Measurements from ENCODE around the gene PNRC2. TPM values are rescaled to one million over a fixed set of nuclear protein-coding genes. Genes with fewer than 3 reads are reported as not detected.
A peak's percentile ranks its signal among the peaks of the same experiment; 100 is the strongest.
"Not testable (repeated sequence)": the region's sequence is repeated elsewhere in the genome, so short reads cannot be mapped to it uniquely, and the experiment has no call there.

PNRC2 gene
- total RNA-seq, 4 donors from 2014 or later = 26.5 to 54.2 (median 39.4) TPM

- Histone ChIP-seq H3K27ac (peak overlapping the region in 3 of 4 donors; percentile 35 to 44 (median 43)), H3K27me3 (no peaks in the 10 kb centered on the region), H3K9me3 (no peaks in the 10 kb centered on the region), H3K36me3 (no peaks in the 10 kb centered on the region), H3K4me1 (peaks cover 27 to 28% of the 10 kb centered on the region in 2 donors), H3K4me3 (no peak overlapping the region)
- no peak for ATAC-seq
- TF ChIP-seq POLR2A (IDR thresholded peaks at IDR 0.05) = no peak
- TF ChIP-seq, protein P1, sequence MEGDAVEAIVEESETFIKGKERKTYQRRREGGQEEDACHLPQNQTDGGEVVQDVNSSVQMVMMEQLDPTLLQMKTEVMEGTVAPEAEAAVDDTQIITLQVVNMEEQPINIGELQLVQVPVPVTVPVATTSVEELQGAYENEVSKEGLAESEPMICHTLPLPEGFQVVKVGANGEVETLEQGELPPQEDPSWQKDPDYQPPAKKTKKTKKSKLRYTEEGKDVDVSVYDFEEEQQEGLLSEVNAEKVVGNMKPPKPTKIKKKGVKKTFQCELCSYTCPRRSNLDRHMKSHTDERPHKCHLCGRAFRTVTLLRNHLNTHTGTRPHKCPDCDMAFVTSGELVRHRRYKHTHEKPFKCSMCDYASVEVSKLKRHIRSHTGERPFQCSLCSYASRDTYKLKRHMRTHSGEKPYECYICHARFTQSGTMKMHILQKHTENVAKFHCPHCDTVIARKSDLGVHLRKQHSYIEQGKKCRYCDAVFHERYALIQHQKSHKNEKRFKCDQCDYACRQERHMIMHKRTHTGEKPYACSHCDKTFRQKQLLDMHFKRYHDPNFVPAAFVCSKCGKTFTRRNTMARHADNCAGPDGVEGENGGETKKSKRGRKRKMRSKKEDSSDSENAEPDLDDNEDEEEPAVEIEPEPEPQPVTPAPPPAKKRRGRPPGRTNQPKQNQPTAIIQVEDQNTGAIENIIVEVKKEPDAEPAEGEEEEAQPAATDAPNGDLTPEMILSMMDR (IDR thresholded peaks at IDR 0.05 in 4 of 5, conservative IDR thresholded peaks at IDR 0.05 in 1 of 5) = no peak
- intact Hi-C loops (cut with DNase I; ENCODE audit: low total_unique reads) = no loop called here
- in situ Hi-C loops (cut with MboI; ENCODE audit: low sequenced_read_pairs in 4 of 4) = no loop called here
- DNase-seq = no peak
Measured at GRCh38 chr1:24002695-24003094, 43.1 kb downstream of the PNRC2 start.

DNA sequence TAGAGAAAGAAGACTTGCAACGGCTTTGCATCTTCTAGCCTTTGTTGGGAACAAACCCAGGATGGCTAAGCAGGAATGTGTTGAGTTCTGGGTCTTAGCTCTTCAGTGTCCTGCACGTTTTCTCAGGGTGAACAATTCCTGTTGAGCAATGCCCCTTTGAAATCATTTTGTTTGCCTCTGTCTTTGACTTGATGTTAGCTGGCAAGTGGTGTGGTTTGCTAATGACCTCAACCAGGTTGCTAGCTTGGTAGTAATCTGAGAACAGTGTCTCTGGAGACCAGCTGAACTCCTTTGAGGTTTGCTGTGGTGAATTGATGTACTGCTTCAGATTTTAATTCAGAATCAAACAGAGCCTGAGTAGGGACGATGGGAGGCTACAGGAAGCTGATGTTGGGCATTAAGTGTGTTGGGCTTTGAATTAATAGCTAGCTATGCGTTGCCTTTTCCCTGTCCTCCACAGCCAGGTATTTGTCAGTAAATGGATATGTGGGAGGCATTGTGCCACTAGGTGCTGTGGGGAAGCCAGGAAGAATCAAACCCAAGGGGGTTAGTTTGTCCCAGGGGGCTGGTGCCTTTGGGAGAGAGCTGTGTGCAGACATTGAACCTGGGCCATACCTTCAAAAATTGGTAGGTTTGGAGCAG lies 43.8 kb downstream of the PNRC2 start:
- Histone ChIP-seq H3K27me3 (no peaks in the 10 kb centered on the region), H3K36me3 (no peaks in the 10 kb centered on the region), H3K9me3 (no peaks in the 10 kb centered on the region), H3K4me3 (no peak overlapping the region), H3K4me1 (peaks cover 21 to 27% of the 10 kb centered on the region in 2 donors), H3K27ac (peak overlapping the region; percentile 35 to 55 (median 44))
- no peak for TF ChIP-seq POLR2A (IDR thresholded peaks at IDR 0.05)
- intact Hi-C loops (cut with DNase I; ENCODE audit: low total_unique reads) (no loop called here), in situ Hi-C loops (cut with MboI; ENCODE audit: low sequenced_read_pairs in 4 of 4) (no loop called here)
- ATAC-seq = peak; percentile 83 to 89
- DNase-seq = no peak

DNA sequence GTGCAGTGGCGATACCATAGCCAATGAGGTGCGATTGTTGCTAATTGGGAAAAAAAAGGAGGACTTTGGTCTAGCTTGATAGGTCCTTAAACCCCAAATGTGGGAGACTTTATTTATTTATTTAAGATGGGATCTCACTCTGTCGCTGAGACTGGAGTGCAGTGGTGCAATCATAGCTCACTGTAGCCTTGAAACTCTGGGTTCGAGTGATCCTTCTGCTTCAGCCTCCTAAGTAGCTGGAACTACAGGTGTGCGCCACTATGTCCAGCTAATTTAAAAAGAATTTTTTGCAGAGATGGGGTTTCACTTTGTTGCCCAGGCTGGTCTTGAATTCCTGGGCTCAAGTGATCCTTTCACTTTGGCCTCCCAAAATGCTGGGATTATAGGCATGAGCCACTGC lies 44.5 kb downstream of the PNRC2 start:
- no peak for TF ChIP-seq POLR2A (IDR thresholded peaks at IDR 0.05)
- TF ChIP-seq, protein P1 (IDR thresholded peaks at IDR 0.05 in 4 of 5, conservative IDR thresholded peaks at IDR 0.05 in 1 of 5) = no peak
- peak overlapping the region in 3 of 4 donors; percentile 43 to 55 (median 44) for H3K27ac ChIP-seq
- intact Hi-C loops (cut with DNase I; ENCODE audit: low total_unique reads) = no loop called here
- no peak for DNase-seq
- in situ Hi-C loops (cut with MboI; ENCODE audit: low sequenced_read_pairs in 4 of 4) = no loop called here
- no peaks in the 10 kb centered on the region for H3K9me3 ChIP-seq
- peaks cover 15 to 21% of the 10 kb centered on the region in 2 donors for H3K4me1 ChIP-seq
- H3K36me3 ChIP-seq = no peaks in the 10 kb centered on the region
- H3K27me3 ChIP-seq = no peaks in the 10 kb centered on the region
- no peak overlapping the region for H3K4me3 ChIP-seq
- no peak for ATAC-seq

DNA sequence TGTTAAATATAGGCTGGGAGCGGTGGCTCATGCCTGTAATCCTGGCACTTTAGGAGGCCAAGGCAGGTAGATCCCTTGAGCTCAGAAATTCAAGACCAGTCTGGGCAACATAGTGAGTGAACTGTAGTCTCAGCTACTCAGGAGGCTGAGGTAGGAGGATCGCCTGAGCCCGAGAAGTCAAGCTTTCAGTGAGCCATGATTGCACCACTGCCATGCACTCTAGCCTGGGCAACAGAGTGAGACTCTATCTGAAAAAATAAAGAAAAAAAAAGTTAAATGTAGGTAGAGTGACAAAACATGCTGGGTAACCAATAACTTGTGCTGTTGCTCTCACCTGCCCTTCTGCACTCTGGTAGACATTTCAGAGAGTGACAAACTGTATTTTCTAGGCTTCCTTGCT lies 45.5 kb downstream of the PNRC2 start:
- no peak for ATAC-seq

GRCh38 chr1:24007079-24007478 lies 47.5 kb downstream of the PNRC2 start:
- no peaks in the 10 kb centered on the region for H3K36me3 ChIP-seq
- H3K27ac ChIP-seq = no peak overlapping the region
- no peak overlapping the region for H3K4me3 ChIP-seq
- peaks cover 15 to 16% of the 10 kb centered on the region in 2 donors for H3K4me1 ChIP-seq
- in situ Hi-C loops (cut with MboI; ENCODE audit: low sequenced_read_pairs in 4 of 4) (no loop called here), intact Hi-C loops (cut with DNase I; ENCODE audit: low total_unique reads) (no loop called here)
- no peak for ATAC-seq
- no peaks in the 10 kb centered on the region for H3K9me3 ChIP-seq
- no peaks in the 10 kb centered on the region for H3K27me3 ChIP-seq
- TF ChIP-seq, protein P1 (IDR thresholded peaks at IDR 0.05 in 4 of 5, conservative IDR thresholded peaks at IDR 0.05 in 1 of 5) = no peak
- TF ChIP-seq POLR2A (IDR thresholded peaks at IDR 0.05) = no peak
- DNase-seq = no peak

More for the DNA sequence above, 45.5 kb downstream of the PNRC2 start:
- Histone ChIP-seq H3K9me3 (no peaks in the 10 kb centered on the region), H3K36me3 (no peaks in the 10 kb centered on the region), H3K4me3 (no peak overlapping the region), H3K27ac (no peak overlapping the region), H3K27me3 (no peaks in the 10 kb centered on the region), H3K4me1 (peaks cover 15 to 16% of the 10 kb centered on the region in 2 donors)
- in situ Hi-C loops (cut with MboI; ENCODE audit: low sequenced_read_pairs in 4 of 4) (no loop called here), intact Hi-C loops (cut with DNase I; ENCODE audit: low total_unique reads) (no loop called here)
- no peak for DNase-seq
- TF ChIP-seq POLR2A (IDR thresholded peaks at IDR 0.05) = no peak
- TF ChIP-seq, protein P1 (IDR thresholded peaks at IDR 0.05 in 4 of 5, conservative IDR thresholded peaks at IDR 0.05 in 1 of 5) = no peak

- in situ Hi-C loops (cut with MboI; ENCODE audit: low sequenced_read_pairs in 4 of 4); H3K36me3 ChIP-seq; intact Hi-C loops (cut with DNase I; ENCODE audit: low total_unique reads); H3K27ac ChIP-seq; H3K4me1 ChIP-seq; ATAC-seq; H3K27me3 ChIP-seq; DNase-seq; H3K9me3 ChIP-seq; H3K4me3 ChIP-seq: not testable (repeated sequence)
Measured at GRCh38 chr1:24008574-24009184, 49.1 kb downstream of the PNRC2 start.
